PC-9 (cell line): Measurements from ENCODE around the gene ITPRIPL2. TPM values are rescaled to one million over a fixed set of nuclear protein-coding genes. Genes with fewer than 3 reads are reported as not detected.

ENCODE experiments used
- BruUV-seq: library from RNA; stranded (reverse); fragments of 400-500 nt; replicated peaks from 2 replicates; lab custom pipeline; 2021; lab: Mats Ljungman, UMichigan
- CTCF ChIA-PET: fragments of 300-600 bp; sonication (Branson Sonifier 250); formaldehyde crosslinking; loops from one replicate; lab custom pipeline; 2022; ENCODE audit warnings: antibody characterized with exemption; lab: Charles Lee
- POLR2A ChIA-PET: fragments of 300-600 bp; sonication (Branson Sonifier 250); formaldehyde crosslinking; loops from one replicate; lab custom pipeline; 2022; ENCODE audit warnings: antibody characterized with exemption; ENCODE audit not compliant: unreplicated experiment; lab: Charles Lee
- DNase-seq, 2 experiments: peaks; one replicate each; pipeline versions ENCODE4 v3.0.0 to v3.0.0-alpha.2; 2015 to 2022; ENCODE audit warnings: mixed read lengths in 1 of 2
- H2AFZ ChIP-seq: fragments of 200-600 bp; sonication (generic); 2 replicates; pipeline ENCODE4 v1.8.1; 2017; ENCODE audit warnings: antibody characterized with exemption
- H3F3A ChIP-seq: fragments of 200-600 bp; sonication (generic); 2 replicates; pipeline ENCODE4 v1.8.1; 2017; ENCODE audit warnings: antibody characterized with exemption, mild to moderate bottlenecking, low read depth; ENCODE audit not compliant: insufficient read depth
- H3K27ac ChIP-seq: fragments of 200-600 bp; sonication (generic); 2 replicates; pipeline ENCODE4 v1.6.1; 2016; ENCODE audit warnings: mixed run types
- H3K27me3 ChIP-seq: fragments of 200-600 bp; sonication (generic); 2 replicates; pipeline ENCODE4 v1.6.1; 2016; ENCODE audit warnings: low read depth, mixed run types; ENCODE audit not compliant: insufficient read depth
- H3K36me3 ChIP-seq: fragments of 200-600 bp; sonication (generic); 2 replicates; pipeline ENCODE4 v1.6.1; 2016; ENCODE audit warnings: low read depth, mixed run types
- H3K4me1 ChIP-seq: fragments of 200-600 bp; sonication (generic); replicated peaks from 2 replicates; pipeline ENCODE4 v1.6.1; 2016; ENCODE audit warnings: mixed run types; ENCODE audit not compliant: insufficient read depth
- H3K4me2 ChIP-seq: fragments of 200-600 bp; sonication (generic); 2 replicates; pipeline ENCODE4 v1.6.1; 2017; ENCODE audit warnings: mixed run types
- H3K4me3 ChIP-seq: fragments of 200-600 bp; sonication (generic); 2 replicates; pipeline ENCODE4 v1.6.1; 2016; ENCODE audit warnings: mixed run types
- H3K79me2 ChIP-seq: fragments of 200-600 bp; sonication (generic); 2 replicates; pipeline ENCODE4 v1.6.1; 2017; ENCODE audit warnings: low read depth, mixed run types
- H3K9me2 ChIP-seq: fragments of 200-600 bp; sonication (generic); 2 replicates; pipeline ENCODE4 v1.8.1; 2017; ENCODE audit warnings: mild to moderate bottlenecking; ENCODE audit not compliant: insufficient read depth
- H3K9me3 ChIP-seq: fragments of 200-600 bp; sonication (generic); 2 replicates; pipeline ENCODE4 v1.8.1; 2016; ENCODE audit warnings: low read depth; ENCODE audit not compliant: insufficient read depth
- H4K20me1 ChIP-seq: fragments of 200-600 bp; sonication (generic); 2 replicates; pipeline ENCODE4 v1.8.1; 2017; ENCODE audit not compliant: insufficient read depth
- CTCF ChIP-seq: fragments of 200-600 bp; sonication (generic); conservative IDR thresholded peaks from 2 replicates; pipeline ENCODE4 v1.6.1; 2017; ENCODE audit warnings: mixed run types, antibody characterized with exemption, mild to moderate bottlenecking, moderate library complexity
- EZH2 ChIP-seq: fragments of 200-600 bp; sonication (generic); IDR thresholded peaks from 2 replicates; pipeline ENCODE4 v1.8.0; 2017; ENCODE audit warnings: antibody characterized with exemption, low read depth
- intact Hi-C: fragments of 100-400 bp; cut with micrococcal nuclease; formaldehyde crosslinking; loops from one replicate; pipeline ENCODE4 v1.10.0; 2022; ENCODE audit not compliant: unreplicated experiment
- total RNA-seq: library from RNA; stranded (reverse); gene quantifications from 2 replicates; pipeline ENCODE4 v1.2.3, GENCODE V29; 2021

The ITPRIPL2 gene
- total RNA-seq, 1 experiment from 2014 or later = 117 TPM

GRCh38 chr16:19168371-19169081 lies 54.8 kb downstream of the ITPRIPL2 start:
- Histone ChIP-seq H3K9me2 (no peaks in the 10 kb centered on the region), H4K20me1 (no peaks in the 10 kb centered on the region), H3K4me3 (peak overlapping the region; percentile 96), H3K27ac (no peak overlapping the region), H2AFZ (peak overlapping the region; percentile 91), H3K27me3 (no peaks in the 10 kb centered on the region), H3K9me3 (no peaks in the 10 kb centered on the region), H3K4me2 (peak overlapping the region; percentile 94), H3F3A (peaks cover 13% of the 10 kb centered on the region), H3K79me2 (0 out of 2 replicates have a peak, but pooled peaks cover 8% of the 10 kb centered on the region), H3K36me3 (no peaks in the 10 kb centered on the region), H3K4me1 (peaks cover 33% of the 10 kb centered on the region)
- ChIA-PET POLR2A (interaction anchor here (0.6 to 0.9 kb wide), 3 partner anchors 53 to 378 kb away, joined by 3 to 5 read pairs (median 4); partner anchors contain the start of gene RPS15A), CTCF (no interaction called here)
- peak in 1 of 2 experiments; percentile 74 for DNase-seq
- no TSS peak for BruUV-seq
- no peak for TF ChIP-seq EZH2
- no peak for TF ChIP-seq CTCF
- intact Hi-C loops = loop anchor here (1.0 to 5.0 kb wide), 2 partner anchors 334 to 719 kb away; no protein-coding TSS in a partner anchor

- Histone ChIP-seq H3F3A (peaks cover 13% of the 10 kb centered on the region), H3K79me2 (0 out of 2 replicates have a peak, but pooled peaks cover 8% of the 10 kb centered on the region), H3K4me2 (peak overlapping the region; percentile 94), H3K4me3 (peak overlapping the region; percentile 96), H3K9me2 (no peaks in the 10 kb centered on the region), H3K4me1 (peaks cover 33% of the 10 kb centered on the region), H3K36me3 (no peaks in the 10 kb centered on the region), H3K27ac (no peak overlapping the region), H2AFZ (peak overlapping the region; percentile 91), H3K9me3 (no peaks in the 10 kb centered on the region), H3K27me3 (no peaks in the 10 kb centered on the region), H4K20me1 (no peaks in the 10 kb centered on the region)
- DNase-seq = no peak
- no peak for TF ChIP-seq EZH2
- no peak for TF ChIP-seq CTCF
- ChIA-PET POLR2A (interaction anchor here (0.6 to 0.9 kb wide), 3 partner anchors 54 to 379 kb away, joined by 3 to 5 read pairs (median 4); partner anchors contain the start of gene RPS15A), CTCF (interaction anchor here (0.8 kb wide), 1 partner anchor 9 kb away, joined by 4 read pairs; no protein-coding TSS in a partner anchor)
- intact Hi-C loops = loop anchor here (5.0 kb wide), 1 partner anchor 718 kb away; no protein-coding TSS in a partner anchor
- BruUV-seq = no TSS peak
These were observed 55.4 kb downstream of the ITPRIPL2 start for GRCh38 chr16:19169082-19169639.

GRCh38 chr16:19170043-19170655 lies 56.4 kb downstream of the ITPRIPL2 start:
- Histone ChIP-seq H3K79me2 (0 out of 2 replicates have a peak, but pooled peaks cover 8% of the 10 kb centered on the region), H3K4me2 (no peak overlapping the region), H3K9me3 (no peaks in the 10 kb centered on the region), H3F3A (peaks cover 13% of the 10 kb centered on the region), H3K4me1 (peaks cover 28% of the 10 kb centered on the region), H3K27me3 (no peaks in the 10 kb centered on the region), H3K36me3 (0 out of 2 replicates have a peak, but pooled peaks cover 2% of the 10 kb centered on the region), H3K27ac (no peak overlapping the region), H3K9me2 (no peaks in the 10 kb centered on the region), H3K4me3 (no peak overlapping the region), H2AFZ (no peak overlapping the region), H4K20me1 (no peaks in the 10 kb centered on the region)
- no TSS peak for BruUV-seq
- no peak for DNase-seq
- POLR2A ChIA-PET = interaction anchor here (0.6 kb wide), 1 partner anchor 10 kb away, joined by 3 read pairs; no protein-coding TSS in a partner anchor
- CTCF ChIA-PET = no interaction called here
- no peak for TF ChIP-seq CTCF
- TF ChIP-seq EZH2 = no peak
- intact Hi-C loops = no loop called here
